ENCODE measurements around the gene SMAD5. TPM values are rescaled to one million over a fixed set of nuclear protein-coding genes. Genes with fewer than 3 reads are reported as not detected.

Gene SMAD5
- polyA plus RNA-seq, 3 donors = 7.9 to 19.2 (median 17.3) TPM

DNA sequence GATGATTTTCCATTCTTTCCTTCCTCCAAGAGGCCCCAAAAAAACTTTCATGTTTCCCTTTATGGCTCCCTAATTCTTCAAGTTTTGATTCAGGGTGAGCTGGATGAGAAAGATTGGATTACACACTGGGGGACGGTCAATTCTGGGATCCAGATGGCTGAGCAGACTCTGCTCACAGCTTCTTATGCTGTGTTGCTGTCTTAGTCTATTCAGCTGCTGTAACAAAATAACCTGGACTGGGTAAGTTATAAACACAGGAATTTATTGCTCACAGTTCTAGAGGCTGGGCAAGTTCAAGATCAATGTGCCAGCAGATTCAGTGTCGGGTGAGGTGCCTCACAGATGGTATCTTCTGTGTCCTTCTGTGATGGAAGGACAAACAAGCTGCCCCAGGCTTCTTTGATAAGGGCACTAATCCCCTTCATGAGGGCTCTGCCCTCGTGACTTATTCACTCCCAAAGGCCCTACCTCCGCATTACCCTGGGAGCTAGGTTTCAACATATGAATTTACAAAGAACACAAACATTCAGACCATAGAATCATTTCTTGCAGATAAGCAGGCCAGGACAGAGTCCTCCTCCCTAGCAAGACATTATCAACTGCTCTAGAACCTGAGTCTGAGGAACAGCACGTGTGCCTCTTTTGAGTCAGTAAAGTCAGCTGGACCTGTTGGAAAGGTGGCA is 23.1 kb upstream of the SMAD5 start:
- Histone ChIP-seq H3K36me3 (replicated peaks in 1 of 2; ENCODE audit: control insufficient read depth in 1 of 2, insufficient read depth in 2 of 2, low read length in 2 of 2) (no peaks in the 10 kb centered on the region), H3K4me3 (replicated peaks in 1 of 3; ENCODE audit: low read depth in 2 of 3, low read length in 3 of 3) (no peak overlapping the region), H3K4me2 (replicated peaks; ENCODE audit: extremely low read depth, low read length, poor library complexity, severe bottlenecking) (no peak overlapping the region), H4K20me1 (ENCODE audit: insufficient read depth, low read length) (no peaks in the 10 kb centered on the region), H3K27ac (ENCODE audit: low read depth in 1 of 2, low read length in 2 of 2) (no peak overlapping the region), H3K27me3 (ENCODE audit: control insufficient read depth in 2 of 2, insufficient read depth in 2 of 2, low read length in 2 of 2) (peaks cover 0 to 2% of the 10 kb centered on the region in 2 donors), H3K79me2 (ENCODE audit: insufficient read depth, low read length) (no peaks in the 10 kb centered on the region), H3K9me3 (replicated peaks in 1 of 2; ENCODE audit: control insufficient read depth in 1 of 2, insufficient read depth in 1 of 2, low read length in 2 of 2) (no peaks in the 10 kb centered on the region), H3K9ac (ENCODE audit: insufficient read depth, low read length, poor library complexity, severe bottlenecking) (no peak overlapping the region), H3K4me1 (ENCODE audit: control insufficient read depth in 1 of 2, insufficient read depth in 2 of 2, low read length in 2 of 2) (no peaks in the 10 kb centered on the region), H2AFZ (ENCODE audit: insufficient read depth, low read depth, low read length, poor library complexity, severe bottlenecking) (no peak overlapping the region)
- Mint-ChIP-seq H3K4me3 (no peak overlapping the region), H3K4me1 (no peaks in the 10 kb centered on the region), H3K27ac (no peak overlapping the region), H3K9me3 (no peaks in the 10 kb centered on the region), H3K27me3 (ENCODE audit: low read depth in 3 of 3) (peaks cover 6 to 8% (median 7%) of the 10 kb centered on the region in 3 donors), H3K36me3 (no peaks in the 10 kb centered on the region)
- TF ChIP-seq, protein P1, sequence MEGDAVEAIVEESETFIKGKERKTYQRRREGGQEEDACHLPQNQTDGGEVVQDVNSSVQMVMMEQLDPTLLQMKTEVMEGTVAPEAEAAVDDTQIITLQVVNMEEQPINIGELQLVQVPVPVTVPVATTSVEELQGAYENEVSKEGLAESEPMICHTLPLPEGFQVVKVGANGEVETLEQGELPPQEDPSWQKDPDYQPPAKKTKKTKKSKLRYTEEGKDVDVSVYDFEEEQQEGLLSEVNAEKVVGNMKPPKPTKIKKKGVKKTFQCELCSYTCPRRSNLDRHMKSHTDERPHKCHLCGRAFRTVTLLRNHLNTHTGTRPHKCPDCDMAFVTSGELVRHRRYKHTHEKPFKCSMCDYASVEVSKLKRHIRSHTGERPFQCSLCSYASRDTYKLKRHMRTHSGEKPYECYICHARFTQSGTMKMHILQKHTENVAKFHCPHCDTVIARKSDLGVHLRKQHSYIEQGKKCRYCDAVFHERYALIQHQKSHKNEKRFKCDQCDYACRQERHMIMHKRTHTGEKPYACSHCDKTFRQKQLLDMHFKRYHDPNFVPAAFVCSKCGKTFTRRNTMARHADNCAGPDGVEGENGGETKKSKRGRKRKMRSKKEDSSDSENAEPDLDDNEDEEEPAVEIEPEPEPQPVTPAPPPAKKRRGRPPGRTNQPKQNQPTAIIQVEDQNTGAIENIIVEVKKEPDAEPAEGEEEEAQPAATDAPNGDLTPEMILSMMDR (IDR thresholded peaks at IDR 0.05) = no peak
- no peak for DNase-seq
- intact Hi-C loops (cut with micrococcal nuclease) = no loop called here
- WGBS (ENCODE audit: insufficient coverage) = 92% methylated on average over 3 of the region's 5 CpGs

DNA sequence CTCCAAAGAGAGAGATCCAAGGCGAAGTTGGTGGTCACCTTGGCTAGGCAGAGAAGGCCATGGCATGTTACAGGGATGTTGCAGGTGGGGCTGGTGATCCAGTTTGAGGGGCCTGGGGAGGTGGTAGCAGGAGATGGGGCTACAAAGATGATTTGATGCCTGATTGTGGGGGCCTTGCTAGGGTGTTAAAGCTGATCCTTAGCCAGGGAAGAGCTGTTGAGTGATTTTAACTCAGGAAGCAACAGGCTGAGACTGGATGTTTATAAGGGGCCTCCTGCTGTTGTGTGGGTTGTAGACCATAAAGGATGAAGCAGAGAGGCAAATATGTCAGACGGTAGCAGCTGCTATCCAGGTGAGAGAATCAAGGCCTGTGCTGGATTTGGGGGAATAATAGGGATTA is 19.0 kb upstream of the SMAD5 start:
- 89% methylated on average over 1 of the region's 2 CpGs for WGBS (ENCODE audit: insufficient coverage)
- Histone ChIP-seq H3K4me1 (ENCODE audit: control insufficient read depth in 1 of 2, insufficient read depth in 2 of 2, low read length in 2 of 2) (no peaks in the 10 kb centered on the region), H4K20me1 (ENCODE audit: insufficient read depth, low read length) (no peaks in the 10 kb centered on the region), H3K4me3 (replicated peaks in 1 of 3; ENCODE audit: low read depth in 2 of 3, low read length in 3 of 3) (no peak overlapping the region), H3K27me3 (ENCODE audit: control insufficient read depth in 2 of 2, insufficient read depth in 2 of 2, low read length in 2 of 2) (peaks cover 2 to 3% of the 10 kb centered on the region in 2 donors), H3K9ac (ENCODE audit: insufficient read depth, low read length, poor library complexity, severe bottlenecking) (no peak overlapping the region), H3K9me3 (replicated peaks in 1 of 2; ENCODE audit: control insufficient read depth in 1 of 2, insufficient read depth in 1 of 2, low read length in 2 of 2) (no peaks in the 10 kb centered on the region), H2AFZ (ENCODE audit: insufficient read depth, low read depth, low read length, poor library complexity, severe bottlenecking) (no peak overlapping the region), H3K27ac (ENCODE audit: low read depth in 1 of 2, low read length in 2 of 2) (no peak overlapping the region), H3K79me2 (ENCODE audit: insufficient read depth, low read length) (no peaks in the 10 kb centered on the region), H3K36me3 (replicated peaks in 1 of 2; ENCODE audit: control insufficient read depth in 1 of 2, insufficient read depth in 2 of 2, low read length in 2 of 2) (no peaks in the 10 kb centered on the region), H3K4me2 (replicated peaks; ENCODE audit: extremely low read depth, low read length, poor library complexity, severe bottlenecking) (no peak overlapping the region)
- Mint-ChIP-seq H3K4me1 (no peaks in the 10 kb centered on the region), H3K27me3 (ENCODE audit: low read depth in 3 of 3) (peaks cover 3 to 18% (median 10%) of the 10 kb centered on the region in 3 donors), H3K4me3 (no peak overlapping the region), H3K27ac (peak overlapping the region in 1 of 7 donors; percentile 8), H3K9me3 (peaks cover 0 to 5% (median 0%) of the 10 kb centered on the region in 7 donors), H3K36me3 (no peaks in the 10 kb centered on the region)
- TF ChIP-seq, protein P1 (IDR thresholded peaks at IDR 0.05) = no peak
- no peak for DNase-seq
- intact Hi-C loops (cut with micrococcal nuclease) = no loop called here

Data from CD14-positive monocyte (primary cell).